ENCODE results near the gene EIF4A3. TPM values are rescaled to one million over a fixed set of nuclear protein-coding genes. Genes with fewer than 3 reads are reported as not detected.

The EIF4A3 gene
- polyA plus RNA-seq, 5 donors: 73.6 to 95.6 (median 82.0) TPM

Other genes with a start within 250 kb of the EIF4A3 start
- gene TBC1D16, start 111.3 kb downstream of the EIF4A3 start, polyA plus RNA-seq (ENCODE audit: insufficient read depth in 1 of 5, insufficient read length in 5 of 5, low replicate concordance in 1 of 5): 10 to 100 TPM; 19.0 to 36.4 (median 25.2) TPM
- 10 to 100 TPM in 3 of 5 donors, 1 to 10 TPM in 2; 7.2 to 17.2 (median 13.6) TPM for gene CCDC40, start 110.5 kb downstream of the EIF4A3 start, polyA plus RNA-seq (ENCODE audit: insufficient read depth in 1 of 5, insufficient read length in 5 of 5, low replicate concordance in 1 of 5)
- gene GAA, start 45.5 kb downstream of the EIF4A3 start, polyA plus RNA-seq (ENCODE audit: insufficient read depth in 1 of 5, insufficient read length in 5 of 5, low replicate concordance in 1 of 5): 10 to 100 TPM; 20.1 to 52.3 (median 37.4) TPM
- gene CARD14, start 22.9 kb upstream of the EIF4A3 start, polyA plus RNA-seq (ENCODE audit: insufficient read depth in 1 of 5, insufficient read length in 5 of 5, low replicate concordance in 1 of 5): 1 to 10 TPM; 1.1 to 2.5 (median 2.3) TPM
- gene SGSH, start 73.2 kb upstream of the EIF4A3 start, polyA plus RNA-seq (ENCODE audit: insufficient read depth in 1 of 5, insufficient read length in 5 of 5, low replicate concordance in 1 of 5): 10 to 100 TPM; 34.8 to 43.7 (median 41.2) TPM
- gene SLC26A11, start 73.3 kb upstream of the EIF4A3 start, polyA plus RNA-seq (ENCODE audit: insufficient read depth in 1 of 5, insufficient read length in 5 of 5, low replicate concordance in 1 of 5): 10 to 100 TPM; 16.0 to 32.3 (median 27.0) TPM
- gene RNF213, start 113.7 kb upstream of the EIF4A3 start, polyA plus RNA-seq (ENCODE audit: insufficient read depth in 1 of 5, insufficient read length in 5 of 5, low replicate concordance in 1 of 5): 100 to 1,000 TPM in 1 of 5 donors, 10 to 100 TPM in 4; 59.5 to 100 (median 77.9) TPM